Measurements from ENCODE around the gene JAKMIP3.

The JAKMIP3 gene

GRCh38 chr10:132114953-132115520 is 49.3 kb downstream of the JAKMIP3 start:
- no peak for DNase-seq
